Endodermal cell (in vitro differentiated cells): ENCODE measurements around the gene PI4KA. TPM values are rescaled to one million over a fixed set of nuclear protein-coding genes. Genes with fewer than 3 reads are reported as not detected.

ENCODE experiments used
- DNase-seq: peaks from one replicate; pipeline ENCODE4 v3.0.0-alpha.2; 2017
- H3K27ac ChIP-seq: 2 replicates; pipeline ENCODE4 v1.5.1; 2013; ENCODE audit warnings: mild to moderate bottlenecking, low read depth, low read length, moderate library complexity
- H3K27me3 ChIP-seq: 2 replicates; pipeline ENCODE4 v1.6.1; 2013; ENCODE audit warnings: mild to moderate bottlenecking, low read length, moderate library complexity; ENCODE audit not compliant: insufficient read depth, control insufficient read depth, poor library complexity, severe bottlenecking
- H3K36me3 ChIP-seq: 2 replicates; pipeline ENCODE4 v1.7.0; 2013; ENCODE audit warnings: mild to moderate bottlenecking, low read length, moderate library complexity; ENCODE audit not compliant: control insufficient read depth, insufficient read depth
- H3K4me1 ChIP-seq: one replicate; pipeline ENCODE4 v1.7.0; 2013; ENCODE audit warnings: low read length; ENCODE audit not compliant: control insufficient read depth, insufficient read depth
- H3K4me3 ChIP-seq: 2 replicates; pipeline ENCODE4 v1.5.1; 2013; ENCODE audit warnings: mild to moderate bottlenecking, low read length, moderate library complexity
- H3K9ac ChIP-seq: 2 replicates; pipeline ENCODE4 v1.6.1; 2013; ENCODE audit warnings: mild to moderate bottlenecking, low read length, moderate library complexity; ENCODE audit not compliant: poor library complexity, severe bottlenecking; ENCODE audit errors: extremely low read depth
- H3K9me3 ChIP-seq: 2 replicates; pipeline ENCODE4 v1.6.1; 2013; ENCODE audit warnings: mild to moderate bottlenecking, low read length, moderate library complexity; ENCODE audit not compliant: control insufficient read depth
- H3K27ac Mint-ChIP-seq: 2 replicates; pipeline ENCODE4 v1.8.0; 2020; ENCODE audit warnings: mixed read lengths
- H3K27me3 Mint-ChIP-seq: 2 replicates; pipeline ENCODE4 v1.8.0; 2021; ENCODE audit warnings: mild to moderate bottlenecking, mixed read lengths; ENCODE audit not compliant: insufficient read depth
- H3K36me3 Mint-ChIP-seq: 2 replicates; pipeline ENCODE4 v1.8.0; 2020; ENCODE audit warnings: low read depth, mixed read lengths
- H3K4me1 Mint-ChIP-seq: 2 replicates; pipeline ENCODE4 v1.8.0; 2020; ENCODE audit warnings: mixed read lengths
- H3K4me3 Mint-ChIP-seq: 2 replicates; pipeline ENCODE4 v1.8.0; 2020; ENCODE audit warnings: mild to moderate bottlenecking, moderate library complexity, mixed read lengths
- H3K9me3 Mint-ChIP-seq: 2 replicates; pipeline ENCODE4 v1.8.0; 2020; ENCODE audit warnings: mild to moderate bottlenecking, mixed read lengths
- WGBS, 2 experiments: methylation state at CpG; one replicate each; pipeline versions ENCODE4 v1.1.5 to v1.1.7; 2013; ENCODE audit warnings: missing lambda C conversion rate in 2 of 2, mixed read lengths in 1 of 2; ENCODE audit not compliant: insufficient coverage in 1 of 2, insufficient read length in 1 of 2; 5-methylcytosine and 5-hydroxymethylcytosine counted together
- total RNA-seq, 2 donors: library from RNA; stranded (reverse); fragmentation: NEBNext Ultra II Directional in 1 of 2; extraction: Animal tissue kit (Norgen Biotek cat#: 25700) in 1 of 2; gene quantifications; 2 replicates in 1 of 2; 3 replicates in 1 of 2; pipeline ENCODE4 v1.2.1, GENCODE V29; 2021
- TF ChIP-seq, protein P1 (sequence below): fragments of 200-600 bp; sonication (generic); conservative IDR thresholded peaks from 2 replicates; pipeline ENCODE4 v1.5.0; 2021; ENCODE audit warnings: antibody characterized with exemption, mild to moderate bottlenecking

The PI4KA gene
- total RNA-seq, 2 donors from 2014 or later, result 49.0 to 62.0 TPM

DNA sequence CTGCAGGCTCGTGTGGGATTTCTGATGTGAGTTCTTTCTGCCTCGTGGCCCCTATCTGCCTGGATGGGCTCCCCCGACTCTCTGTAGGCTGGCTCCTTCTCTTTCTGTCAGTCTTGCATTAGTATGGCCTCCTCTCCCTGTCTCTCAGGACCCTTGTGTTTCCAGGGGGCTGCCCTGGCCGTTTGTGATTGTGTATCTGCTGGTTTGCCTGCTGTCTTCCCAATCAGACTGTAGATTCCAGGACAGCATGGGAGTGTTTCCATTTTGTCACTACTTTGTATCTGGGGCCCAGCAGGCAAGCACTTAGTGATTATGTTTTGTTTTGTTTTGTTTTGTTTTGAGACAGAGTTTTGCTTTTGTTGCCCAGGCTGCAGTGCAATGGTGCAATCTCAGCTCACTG is 25.8 kb upstream of the PI4KA start:
- Mint-ChIP-seq H3K9me3 (no peaks in the 10 kb centered on the region), H3K27ac (peak overlapping the region; percentile 39), H3K36me3 (peaks cover 46% of the 10 kb centered on the region), H3K27me3 (no peaks in the 10 kb centered on the region), H3K4me1 (peaks cover 16% of the 10 kb centered on the region), H3K4me3 (no peak overlapping the region)
- 88 to 93% methylated on average over 2 to 4 of the region's 4 CpGs for WGBS, 2 experiments
- no peaks in the 10 kb centered on the region for H3K9me3 ChIP-seq
- H3K9ac ChIP-seq, result no peak overlapping the region
- H3K4me1 ChIP-seq, result peaks cover 5% of the 10 kb centered on the region
- TF ChIP-seq, protein P1, sequence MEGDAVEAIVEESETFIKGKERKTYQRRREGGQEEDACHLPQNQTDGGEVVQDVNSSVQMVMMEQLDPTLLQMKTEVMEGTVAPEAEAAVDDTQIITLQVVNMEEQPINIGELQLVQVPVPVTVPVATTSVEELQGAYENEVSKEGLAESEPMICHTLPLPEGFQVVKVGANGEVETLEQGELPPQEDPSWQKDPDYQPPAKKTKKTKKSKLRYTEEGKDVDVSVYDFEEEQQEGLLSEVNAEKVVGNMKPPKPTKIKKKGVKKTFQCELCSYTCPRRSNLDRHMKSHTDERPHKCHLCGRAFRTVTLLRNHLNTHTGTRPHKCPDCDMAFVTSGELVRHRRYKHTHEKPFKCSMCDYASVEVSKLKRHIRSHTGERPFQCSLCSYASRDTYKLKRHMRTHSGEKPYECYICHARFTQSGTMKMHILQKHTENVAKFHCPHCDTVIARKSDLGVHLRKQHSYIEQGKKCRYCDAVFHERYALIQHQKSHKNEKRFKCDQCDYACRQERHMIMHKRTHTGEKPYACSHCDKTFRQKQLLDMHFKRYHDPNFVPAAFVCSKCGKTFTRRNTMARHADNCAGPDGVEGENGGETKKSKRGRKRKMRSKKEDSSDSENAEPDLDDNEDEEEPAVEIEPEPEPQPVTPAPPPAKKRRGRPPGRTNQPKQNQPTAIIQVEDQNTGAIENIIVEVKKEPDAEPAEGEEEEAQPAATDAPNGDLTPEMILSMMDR, result no peak
- no peak overlapping the region for H3K27ac ChIP-seq
- H3K27me3 ChIP-seq, result no peaks in the 10 kb centered on the region
- DNase-seq, result no peak
- H3K4me3 ChIP-seq, result no peak overlapping the region
- peaks cover 27% of the 10 kb centered on the region for H3K36me3 ChIP-seq

DNA sequence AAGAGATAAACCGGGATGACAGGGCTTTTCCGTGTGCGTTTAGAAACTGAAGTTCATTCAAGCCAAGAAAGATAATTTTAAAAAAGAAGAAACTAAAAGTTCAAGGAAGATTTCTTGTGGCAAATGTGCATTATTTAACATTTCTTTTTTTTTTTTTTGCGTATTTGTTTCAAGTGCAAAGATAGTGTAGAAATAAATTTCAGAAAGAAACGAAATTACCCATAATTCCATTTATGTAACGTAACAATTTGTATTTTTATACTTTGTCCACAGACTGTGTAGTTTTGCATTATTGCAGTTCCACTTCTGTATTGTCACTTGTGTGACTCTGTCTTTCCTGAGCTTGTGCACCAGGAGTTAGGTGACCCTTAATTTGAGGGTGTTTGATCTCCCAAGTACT is 24.2 kb upstream of the PI4KA start:
- no peaks in the 10 kb centered on the region for H3K27me3 ChIP-seq
- WGBS, 2 experiments, result 94 to 100% methylated on average over 4 of the region's 6 CpGs
- DNase-seq, result no peak
- Mint-ChIP-seq H3K9me3 (no peaks in the 10 kb centered on the region), H3K36me3 (peaks cover 45% of the 10 kb centered on the region), H3K27me3 (no peaks in the 10 kb centered on the region), H3K4me3 (no peak overlapping the region), H3K4me1 (peaks cover 12% of the 10 kb centered on the region), H3K27ac (no peak overlapping the region)
- H3K9me3 ChIP-seq, result no peaks in the 10 kb centered on the region
- H3K27ac ChIP-seq, result no peak overlapping the region
- H3K9ac ChIP-seq, result no peak overlapping the region
- no peak overlapping the region for H3K4me3 ChIP-seq
- H3K4me1 ChIP-seq, result peaks cover 5% of the 10 kb centered on the region
- TF ChIP-seq, protein P1, result no peak
- H3K36me3 ChIP-seq, result peaks cover 21% of the 10 kb centered on the region

DNA sequence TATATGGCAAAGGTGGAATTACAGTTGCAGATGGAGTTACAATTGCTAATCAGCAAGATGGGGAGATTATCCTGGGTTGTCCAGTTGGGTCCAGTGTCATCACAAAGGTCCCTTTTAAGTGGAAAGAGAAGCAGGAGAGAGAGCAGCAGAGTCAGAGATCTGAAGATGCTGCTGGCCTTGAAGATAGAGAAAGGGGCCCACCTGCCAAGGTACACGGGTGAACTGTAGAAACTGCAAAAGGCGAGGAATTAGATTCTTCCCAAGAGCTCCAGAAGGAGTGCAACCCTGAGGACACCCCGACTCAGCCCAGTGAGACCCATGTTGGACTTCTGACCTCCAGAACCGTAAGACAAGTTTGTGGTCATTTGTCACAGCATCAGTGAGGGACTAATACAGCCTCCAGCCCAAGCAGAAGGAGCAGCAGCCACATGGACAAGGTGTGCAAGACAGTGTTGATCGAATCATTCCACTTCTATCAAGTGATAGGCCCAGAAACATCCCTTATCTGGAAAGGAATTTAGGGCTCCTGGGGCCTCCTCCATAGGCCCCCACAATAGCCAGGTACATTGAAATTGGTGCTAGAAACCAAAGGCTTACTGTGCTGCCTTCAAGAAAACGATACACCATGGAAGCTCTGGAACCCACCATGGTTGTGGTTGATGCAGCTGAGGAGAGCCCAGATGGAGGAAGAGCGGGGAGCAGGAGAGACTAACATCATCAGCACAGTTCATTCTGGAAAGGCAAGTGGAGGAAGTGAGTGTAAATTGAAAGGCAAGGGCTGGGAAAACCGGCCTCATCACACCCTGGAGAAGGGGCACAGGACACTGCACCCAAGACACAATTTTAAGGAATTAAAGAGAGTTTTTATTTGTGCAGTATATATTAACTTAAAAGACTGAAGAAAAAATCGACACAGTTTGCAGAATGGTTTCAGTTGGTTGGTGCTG is 23.5 kb upstream of the PI4KA start:
- peaks cover 17% of the 10 kb centered on the region for H3K36me3 ChIP-seq
- no peaks in the 10 kb centered on the region for H3K27me3 ChIP-seq
- H3K9me3 ChIP-seq, result no peaks in the 10 kb centered on the region
- Mint-ChIP-seq H3K4me3 (no peak overlapping the region), H3K4me1 (peaks cover 12% of the 10 kb centered on the region), H3K36me3 (peaks cover 42% of the 10 kb centered on the region), H3K27ac (no peak overlapping the region), H3K27me3 (no peaks in the 10 kb centered on the region), H3K9me3 (no peaks in the 10 kb centered on the region)
- peaks cover 5% of the 10 kb centered on the region for H3K4me1 ChIP-seq
- 89 to 93% methylated on average over 8 to 9 of the region's 9 CpGs for WGBS, 2 experiments
- H3K4me3 ChIP-seq, result no peak overlapping the region
- no peak for DNase-seq
- TF ChIP-seq, protein P1, result no peak
- H3K27ac ChIP-seq, result no peak overlapping the region
- H3K9ac ChIP-seq, result no peak overlapping the region
